PC-3 (cell line): ENCODE measurements around the gene FEM1A. TPM values are rescaled to one million over a fixed set of nuclear protein-coding genes. Genes with fewer than 3 reads are reported as not detected.
"Not testable (repeated sequence)": the region's sequence is repeated elsewhere in the genome, so short reads cannot be mapped to it uniquely, and the experiment has no call there.

ENCODE experiments used
- ATAC-seq: fragments of 200-7000 bp; cut with Tn5 transposase; 2 replicates; pipeline ENCODE4 v1.9.1; 2020; ENCODE audit warnings: mild to moderate bottlenecking, moderate library complexity
- BruUV-seq: library from RNA; stranded (reverse); fragments of 400-500 nt; replicated peaks from 2 replicates; lab custom pipeline; 2021; lab: Mats Ljungman, UMichigan
- CTCF ChIA-PET: fragments of 300-600 bp; sonication (Branson Sonifier 250); formaldehyde crosslinking; loops from one replicate; lab custom pipeline; 2022; ENCODE audit warnings: antibody characterized with exemption; lab: Charles Lee
- POLR2A ChIA-PET: fragments of 300-600 bp; sonication (Branson Sonifier 250); formaldehyde crosslinking; loops from one replicate; lab custom pipeline; 2022; ENCODE audit warnings: antibody characterized with exemption; ENCODE audit not compliant: unreplicated experiment; lab: Charles Lee
- DNase-seq: peaks from one replicate; pipeline ENCODE4 v3.0.0-alpha.2; 2015
- H2AFZ ChIP-seq: fragments of 300-600 bp; sonication (generic); 2 replicates; pipeline ENCODE4 v1.6.0; 2016; ENCODE audit warnings: antibody characterized with exemption, low read length
- H3F3A ChIP-seq: fragments of 300-600 bp; sonication (generic); one replicate; pipeline ENCODE4 v1.6.0; 2017; ENCODE audit warnings: antibody characterized with exemption, low read length, control low read depth, mild to moderate bottlenecking; ENCODE audit not compliant: unreplicated experiment
- H3K27ac ChIP-seq: fragments of 300-600 bp; sonication (generic); 2 replicates; pipeline ENCODE4 v1.5.1; 2016; ENCODE audit warnings: mild to moderate bottlenecking, low read length
- H3K27me3 ChIP-seq: fragments of 300-600 bp; sonication (generic); 2 replicates; pipeline ENCODE4 v1.6.1; 2016; ENCODE audit warnings: low read length, mixed read lengths
- H3K36me3 ChIP-seq: fragments of 300-600 bp; sonication (generic); 2 replicates; pipeline ENCODE4 v1.6.1; 2016; ENCODE audit warnings: low read depth, mixed run types, low read length, mixed read lengths
- H3K4me1 ChIP-seq: fragments of 300-600 bp; sonication (generic); 2 replicates; pipeline ENCODE4 v1.5.1; 2016; ENCODE audit warnings: low read length; ENCODE audit not compliant: insufficient read depth
- H3K4me2 ChIP-seq: fragments of 300-600 bp; sonication (generic); 2 replicates; pipeline ENCODE4 v1.6.0; 2016; ENCODE audit warnings: low read length
- H3K4me3 ChIP-seq: fragments of 300-600 bp; sonication (generic); 2 replicates; pipeline ENCODE4 v1.5.1; 2016; ENCODE audit warnings: mild to moderate bottlenecking, low read length, mixed read lengths
- H3K79me2 ChIP-seq: fragments of 300-600 bp; sonication (generic); 2 replicates; pipeline ENCODE4 v1.6.1; 2017; ENCODE audit warnings: low read length, mixed read lengths
- H3K9ac ChIP-seq: fragments of 300-600 bp; sonication (generic); 2 replicates; pipeline ENCODE4 v1.6.0; 2016; ENCODE audit warnings: mild to moderate bottlenecking, low read length
- H3K9me2 ChIP-seq: fragments of 300-600 bp; sonication (generic); replicated peaks from 2 replicates; pipeline ENCODE4 v1.6.1; 2016; ENCODE audit warnings: mixed run types, low read length, mixed read lengths
- H3K9me3 ChIP-seq: fragments of 300-600 bp; sonication (generic); 2 replicates; pipeline ENCODE4 v1.6.1; 2016; ENCODE audit warnings: low read length, mixed read lengths
- H4K20me1 ChIP-seq: fragments of 300-600 bp; sonication (generic); 2 replicates; pipeline ENCODE4 v1.6.1; 2016; ENCODE audit warnings: low read length, mixed read lengths
- CTCF ChIP-seq: fragments of 300-600 bp; sonication (generic); conservative IDR thresholded peaks from 2 replicates; pipeline ENCODE4 v1.5.1; 2017; ENCODE audit warnings: antibody characterized with exemption, low read depth, mild to moderate bottlenecking, low read length
- EZH2 ChIP-seq: fragments of 300-600 bp; sonication (generic); IDR thresholded peaks from one replicate; pipeline ENCODE4 v1.6.1; 2017; ENCODE audit warnings: antibody characterized with exemption, mild to moderate bottlenecking, low read length; ENCODE audit not compliant: unreplicated experiment
- EZH2phosphoT487 ChIP-seq: fragments of 300-600 bp; sonication (generic); IDR thresholded peaks from 2 replicates; pipeline ENCODE4 v1.6.1; 2018; ENCODE audit warnings: mild to moderate bottlenecking, antibody characterized with exemption, low read length, borderline replicate concordance
- intact Hi-C: fragments of 100-400 bp; cut with micrococcal nuclease; formaldehyde crosslinking; loops from 2 replicates; pipeline ENCODE4 v1.9.0; 2023
- total RNA-seq: library from RNA; depleted of rRNA; stranded (reverse); fragments of >200 nt; gene quantifications from 2 replicates; pipeline ENCODE4 v1.2.3, GENCODE V29; 2014

The FEM1A gene
- total RNA-seq, 1 experiment from 2014 or later, result 28.1 TPM

DNA sequence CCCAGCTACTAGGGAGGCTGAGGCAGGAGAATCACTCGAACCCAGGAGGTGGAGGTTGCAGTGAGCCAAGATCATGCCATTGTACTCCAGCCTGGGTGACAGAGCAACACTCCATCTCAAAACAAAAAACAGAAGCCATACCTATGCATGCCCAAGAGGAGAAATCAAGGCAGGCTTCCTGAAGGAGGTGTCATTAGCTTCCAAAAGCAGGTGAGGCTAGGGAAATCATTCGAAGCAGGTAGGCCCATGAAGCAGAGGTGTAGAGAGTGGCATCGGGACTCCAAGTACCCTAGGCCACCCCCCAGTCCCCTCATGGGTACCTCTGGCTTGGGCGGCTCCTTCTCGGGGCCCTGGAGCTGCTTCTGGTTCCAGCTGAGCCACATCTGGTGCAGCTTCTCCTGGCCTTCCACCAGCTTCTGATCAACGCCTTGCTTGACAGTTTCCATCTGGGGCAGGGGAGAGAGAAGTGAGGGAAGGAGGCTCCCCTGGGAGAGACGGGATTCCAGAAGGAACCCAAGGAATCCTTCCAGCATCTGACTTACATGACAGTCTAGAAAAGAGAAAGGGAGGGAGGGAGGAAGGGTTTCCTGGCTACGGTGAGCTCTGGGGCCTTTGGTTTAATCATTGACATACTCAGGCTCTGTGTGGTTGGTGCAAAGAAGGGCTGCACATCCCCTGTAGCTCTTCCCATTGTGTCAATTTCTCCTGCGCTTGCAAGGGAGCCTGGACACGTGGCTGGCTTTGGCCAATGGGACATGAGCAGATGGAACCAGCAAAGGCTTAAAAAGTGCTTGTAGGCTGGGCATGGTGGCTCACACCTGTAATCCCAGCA, 53.0 kb downstream of the FEM1A start:
- H4K20me1 ChIP-seq, result no peaks in the 10 kb centered on the region
- H3K4me3 ChIP-seq, result no peak overlapping the region
- no peaks in the 10 kb centered on the region for H3K4me1 ChIP-seq
- no peaks in the 10 kb centered on the region for H3K27me3 ChIP-seq
- ATAC-seq (no peak), DNase-seq (no peak)
- H3K9me2 ChIP-seq, result no peaks in the 10 kb centered on the region
- intact Hi-C loops, result no loop called here
- POLR2A ChIA-PET, result interaction anchor here (0.7 kb wide), 1 partner anchor 35 kb away, joined by 4 read pairs; no protein-coding TSS in a partner anchor
- no peak overlapping the region for H3K27ac ChIP-seq
- no peaks in the 10 kb centered on the region for H3K79me2 ChIP-seq
- no peak overlapping the region for H2AFZ ChIP-seq
- BruUV-seq, result no TSS peak
- H3F3A ChIP-seq, result no peaks in the 10 kb centered on the region
- no peak for TF ChIP-seq EZH2phosphoT487
- TF ChIP-seq CTCF, result no peak
- no peak for TF ChIP-seq EZH2
- H3K9me3 ChIP-seq, result no peaks in the 10 kb centered on the region
- H3K4me2 ChIP-seq, result no peak overlapping the region
- H3K9ac ChIP-seq, result no peak overlapping the region
- peaks cover 32% of the 10 kb centered on the region for H3K36me3 ChIP-seq
- CTCF ChIA-PET, result no interaction called here

GRCh38 chr19:4845975-4846374, 54.4 kb downstream of the FEM1A start:
- POLR2A ChIA-PET, H3K4me2 ChIP-seq: not testable (repeated sequence)
- CTCF ChIA-PET, result interaction anchor here (0.6 kb wide), 1 partner anchor 24 kb away, joined by 7 read pairs; no protein-coding TSS in a partner anchor

DNA sequence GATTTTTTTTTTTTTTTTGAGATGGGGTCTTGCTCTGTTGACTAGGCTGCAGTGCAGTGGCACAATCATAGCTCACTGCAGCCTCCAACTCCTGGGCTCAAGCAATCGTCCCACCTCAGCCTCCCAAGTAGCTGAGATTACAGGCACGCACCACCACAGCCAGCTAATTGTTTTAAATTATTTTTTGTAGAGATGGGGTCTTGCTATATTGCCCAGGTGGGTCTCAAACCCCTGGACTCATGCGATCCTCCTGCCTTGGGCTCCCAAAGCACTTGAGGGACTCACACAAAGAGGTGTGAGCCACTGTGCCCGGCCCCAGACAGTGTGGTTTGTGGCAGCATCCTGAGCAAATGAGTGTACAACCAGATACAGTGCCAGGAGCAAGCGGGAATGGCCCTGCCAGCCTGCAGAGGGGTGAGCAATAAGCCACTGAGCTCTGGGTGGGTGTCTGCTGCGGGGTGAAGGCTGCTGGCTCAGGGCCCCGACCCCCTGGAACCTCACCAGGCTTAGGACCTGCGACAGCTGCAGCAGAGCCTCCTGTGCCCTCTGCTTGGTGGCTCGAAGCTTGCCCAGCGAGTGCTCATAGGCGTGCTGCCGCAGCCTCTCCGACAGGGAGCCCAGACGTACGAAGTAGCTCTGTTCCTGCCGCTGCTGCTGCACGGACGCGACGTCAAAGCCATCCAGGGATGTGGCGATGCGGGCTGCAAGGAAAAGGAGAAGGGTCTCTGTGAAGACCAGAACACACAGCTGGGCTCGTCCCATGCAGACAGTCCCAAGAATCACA, 55.8 kb downstream of the FEM1A start:
- H3K4me3 ChIP-seq, result no peak overlapping the region
- ChIA-PET POLR2A (no interaction called here), CTCF (no interaction called here)
- TF ChIP-seq CTCF (no peak), EZH2phosphoT487 (no peak), EZH2 (no peak)
- H3K4me1 ChIP-seq, result no peaks in the 10 kb centered on the region
- no peaks in the 10 kb centered on the region for H3K9me3 ChIP-seq
- no peaks in the 10 kb centered on the region for H3K27me3 ChIP-seq
- no peaks in the 10 kb centered on the region for H3K79me2 ChIP-seq
- no peak overlapping the region for H2AFZ ChIP-seq
- no peak overlapping the region for H3K9ac ChIP-seq
- H3K27ac ChIP-seq, result no peak overlapping the region
- H3K36me3 ChIP-seq, result peaks cover 34% of the 10 kb centered on the region
- H3K4me2 ChIP-seq, result no peak overlapping the region
- no peaks in the 10 kb centered on the region for H3K9me2 ChIP-seq
- intact Hi-C loops, result no loop called here
- no peaks in the 10 kb centered on the region for H4K20me1 ChIP-seq
- no TSS peak for BruUV-seq
- ATAC-seq, result no peak
- H3F3A ChIP-seq, result no peaks in the 10 kb centered on the region
- no peak for DNase-seq

More at GRCh38 chr19:4845975-4846374, 54.4 kb downstream of the FEM1A start:
- H3F3A ChIP-seq, H3K27me3 ChIP-seq, H2AFZ ChIP-seq, intact Hi-C loops, H3K9me2 ChIP-seq, H3K9me3 ChIP-seq, H3K4me1 ChIP-seq, H3K9ac ChIP-seq, H3K27ac ChIP-seq, H4K20me1 ChIP-seq, BruUV-seq, DNase-seq, ATAC-seq, H3K4me3 ChIP-seq, H3K79me2 ChIP-seq: not testable (repeated sequence)
- H3K36me3 ChIP-seq, result peaks cover 28% of the 10 kb centered on the region
